ENCODE results near the gene XRCC1.

- no peak for TF ChIP-seq CTCF (IDR thresholded peaks at IDR 0.05)
- no peak for TF ChIP-seq POLR2A (IDR thresholded peaks at IDR 0.05)
Observed at GRCh38 chr19:43554317-43554895, 20.9 kb downstream of the XRCC1 start.

All from thyroid gland (tissue), 4 donors.